Measurements from ENCODE around the gene ZBTB42. TPM values are rescaled to one million over a fixed set of nuclear protein-coding genes. Genes with fewer than 3 reads are reported as not detected.

The ZBTB42 gene
- polyA plus RNA-seq, 10 donors = 4.0 to 7.4 (median 6.2) TPM

DNA sequence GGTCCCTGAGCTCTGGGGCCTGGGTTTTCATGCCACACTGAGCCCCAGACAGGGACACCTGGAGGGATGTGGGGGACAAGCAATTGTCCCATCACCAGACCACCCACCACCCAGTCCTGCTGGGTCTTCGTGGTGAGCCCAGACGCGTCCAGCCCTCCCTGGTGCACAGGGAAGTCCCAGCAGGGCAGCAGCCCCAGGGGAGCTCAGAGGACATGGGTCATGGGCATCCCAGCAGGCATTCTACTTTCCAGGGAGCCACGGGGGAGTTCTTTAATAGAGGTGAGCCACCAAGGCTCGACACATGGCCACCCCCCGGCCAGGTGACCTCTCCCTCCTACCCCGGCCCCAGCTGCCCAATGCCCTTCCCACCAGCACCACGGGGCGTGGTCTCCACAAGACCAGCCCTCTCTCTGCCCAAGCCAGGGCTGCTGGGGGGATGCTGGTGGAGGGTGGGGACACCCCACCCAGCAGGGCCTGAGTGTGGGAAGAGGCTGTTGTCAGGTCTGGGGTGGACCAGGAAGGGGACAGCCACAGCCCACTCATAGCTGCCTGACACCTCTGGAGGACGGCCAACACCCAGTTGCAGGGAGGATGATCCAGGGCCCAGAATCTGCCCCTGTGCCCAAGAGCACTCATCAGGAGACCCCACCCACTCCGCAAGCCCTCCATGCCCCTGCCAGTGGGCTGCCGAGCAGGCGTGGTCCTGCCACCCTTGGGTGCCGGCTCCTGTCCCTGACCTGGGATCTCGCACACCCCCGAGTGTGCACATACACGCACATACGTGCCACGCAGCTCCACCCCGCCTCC lies 19.4 kb upstream of the ZBTB42 start:
- no peak for DNase-seq

DNA sequence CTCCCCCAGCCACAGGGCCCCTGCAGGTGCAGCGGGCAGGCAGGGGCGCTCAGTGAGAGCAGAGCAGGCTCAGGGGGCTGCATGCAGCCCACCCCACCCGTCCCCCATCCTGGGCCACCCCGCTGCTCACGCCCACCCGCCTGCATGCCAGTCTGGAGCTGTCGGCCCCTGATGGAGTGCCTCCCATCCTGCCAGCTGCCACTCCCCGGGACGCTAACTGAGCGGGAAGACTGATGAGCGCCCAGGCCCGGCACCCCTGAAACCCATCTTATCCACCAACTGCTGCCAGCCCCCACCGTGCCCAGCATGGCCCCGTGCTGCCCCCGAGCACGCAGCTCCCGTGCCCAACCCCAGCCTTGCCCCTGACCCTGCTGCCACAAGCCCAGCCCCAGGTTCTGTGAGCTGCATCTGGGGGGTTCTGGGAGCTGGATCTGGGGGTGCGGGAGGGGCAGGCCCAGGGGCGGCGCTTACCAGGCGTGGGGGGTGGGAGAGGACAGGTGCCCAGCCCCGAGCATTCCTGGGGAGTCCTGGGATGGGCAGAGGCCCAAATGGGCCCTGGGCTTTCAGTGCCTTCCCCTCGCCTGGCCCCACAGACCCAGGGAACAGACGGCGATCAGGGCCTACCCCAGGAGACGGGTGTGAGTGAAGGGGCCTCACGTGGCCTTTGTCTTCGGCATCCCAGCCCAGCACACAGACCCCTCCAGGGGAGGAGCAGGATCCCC lies 18.7 kb upstream of the ZBTB42 start:
- no peak for DNase-seq

DNA sequence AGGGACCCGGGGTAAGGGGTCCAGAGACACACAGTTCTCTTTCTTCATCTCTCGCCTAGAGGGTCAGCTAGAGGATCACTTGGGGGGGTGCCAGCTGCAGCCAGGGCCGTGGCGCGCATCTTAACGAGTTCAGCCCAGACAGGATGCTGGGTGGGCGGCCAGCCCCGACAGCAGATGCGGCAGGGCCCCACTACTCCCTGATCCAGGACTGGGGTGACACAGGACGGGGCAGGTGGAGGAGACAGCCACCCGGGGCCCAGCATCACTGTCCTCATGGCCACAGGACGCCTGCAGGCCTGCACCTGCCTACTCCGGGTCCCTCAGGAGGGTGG lies 18.1 kb upstream of the ZBTB42 start:
- DNase-seq = no peak

DNA sequence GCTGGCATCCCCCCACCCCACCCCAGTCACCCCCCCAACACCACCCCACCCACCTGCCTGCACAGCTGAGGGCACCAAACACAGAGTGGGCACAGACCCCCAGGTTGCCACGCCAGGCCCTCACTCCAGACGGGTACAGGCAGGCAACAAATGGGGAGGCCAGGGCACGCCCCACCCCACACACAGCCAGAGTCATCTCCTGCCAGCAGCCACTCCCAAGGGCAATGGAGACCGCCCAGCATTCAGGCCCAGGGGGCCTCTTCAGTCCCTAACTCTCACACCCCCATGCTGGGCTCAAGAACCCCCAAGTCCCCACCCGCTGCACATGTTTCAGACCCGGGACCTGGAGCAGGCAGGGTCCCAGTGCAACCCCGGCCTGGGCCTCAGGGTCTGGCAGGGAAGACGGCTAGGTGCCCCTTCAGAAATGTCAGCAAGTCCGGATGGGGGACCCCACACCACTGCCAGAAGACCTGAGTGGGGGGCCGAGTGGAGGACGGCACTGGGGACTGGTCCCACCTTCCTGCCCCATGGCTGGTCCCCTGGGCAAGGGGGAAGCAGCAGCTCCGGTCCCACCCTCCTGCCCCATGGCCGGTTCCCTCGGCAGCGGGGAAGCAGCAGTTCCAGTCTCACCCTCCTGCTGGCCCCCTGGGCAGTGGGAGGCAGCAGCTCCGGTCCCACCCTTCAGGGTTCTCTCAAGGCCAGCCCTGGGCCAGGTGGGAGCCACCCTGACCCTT lies 17.2 kb upstream of the ZBTB42 start:
- no peak for DNase-seq

DNA sequence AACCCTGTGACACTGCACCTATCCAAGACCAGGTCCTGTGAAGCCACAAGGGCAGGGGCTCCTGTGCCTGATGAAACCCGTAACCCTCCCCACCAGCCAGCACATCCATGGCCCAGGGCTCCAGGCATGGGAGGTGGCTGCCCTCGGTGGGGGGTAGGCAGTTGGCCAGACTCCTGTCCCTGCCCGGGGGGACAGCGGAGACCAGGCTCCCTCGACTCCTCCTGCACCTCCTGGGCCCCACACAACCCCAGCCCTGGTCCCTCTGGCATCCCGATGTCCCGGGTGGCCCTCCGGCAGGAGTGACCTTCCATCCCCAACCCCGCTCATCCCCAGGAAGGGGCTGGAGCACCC lies 16.7 kb upstream of the ZBTB42 start:
- no peak for DNase-seq

DNA sequence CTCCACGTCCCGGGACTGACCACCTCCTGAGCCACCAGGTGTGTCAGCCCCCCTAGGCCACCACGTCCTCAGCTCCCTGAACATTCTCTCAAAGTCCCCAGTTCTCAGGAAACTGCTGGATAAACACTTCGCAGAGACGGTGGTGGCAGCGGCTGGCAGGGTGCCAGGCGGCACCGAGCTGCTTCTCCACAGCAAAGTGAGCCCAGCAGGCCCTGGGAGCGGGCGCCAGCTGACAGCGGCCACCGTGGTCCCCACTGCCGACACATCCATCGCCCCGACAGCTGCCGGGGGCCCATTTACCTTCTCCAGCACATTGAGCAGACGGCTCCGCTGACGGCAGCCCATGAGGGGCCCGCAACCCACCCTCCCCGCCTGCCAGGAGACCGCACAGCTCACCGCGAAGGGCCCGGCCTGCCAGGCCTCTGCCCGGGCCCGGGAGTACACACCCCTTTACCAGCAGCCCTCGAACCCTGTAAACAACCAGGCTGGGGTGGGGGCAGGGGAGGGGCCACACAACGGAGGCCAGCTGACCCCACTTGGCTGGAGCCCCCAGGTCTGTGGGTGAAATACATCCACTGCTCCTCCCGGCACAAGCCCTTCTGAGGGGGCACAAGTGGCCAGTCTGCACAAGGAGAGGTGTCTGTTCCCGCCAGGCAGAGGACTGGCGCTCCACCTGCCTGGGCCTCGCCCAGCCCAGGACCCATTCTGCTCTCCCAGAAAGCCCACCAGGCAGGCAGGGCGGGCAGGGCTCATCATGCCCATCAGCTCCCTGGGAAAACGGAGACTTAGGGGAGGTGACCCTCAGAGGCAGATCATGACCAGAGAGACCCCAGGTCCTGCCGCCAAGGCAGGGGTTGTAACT lies 15.8 kb upstream of the ZBTB42 start:
- no peak for DNase-seq

DNA sequence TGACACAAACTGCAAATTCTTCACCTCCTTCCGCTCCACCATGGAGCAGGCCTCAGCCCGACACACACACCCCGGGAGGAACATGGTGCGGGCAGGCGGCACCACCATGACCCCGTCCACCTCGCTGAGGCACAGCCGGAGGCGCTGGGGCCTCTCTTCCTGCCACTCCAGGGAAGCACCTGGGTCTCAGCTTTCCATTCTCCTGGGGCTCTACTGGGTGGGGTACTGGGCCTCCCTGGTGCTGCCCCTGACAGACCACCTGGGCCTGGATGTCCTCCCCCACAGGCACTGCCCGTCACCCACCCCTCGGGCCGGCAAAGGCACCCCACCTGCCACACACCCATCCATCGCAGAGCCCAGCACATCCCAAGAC lies 15.2 kb upstream of the ZBTB42 start:
- DNase-seq = no peak

DNA sequence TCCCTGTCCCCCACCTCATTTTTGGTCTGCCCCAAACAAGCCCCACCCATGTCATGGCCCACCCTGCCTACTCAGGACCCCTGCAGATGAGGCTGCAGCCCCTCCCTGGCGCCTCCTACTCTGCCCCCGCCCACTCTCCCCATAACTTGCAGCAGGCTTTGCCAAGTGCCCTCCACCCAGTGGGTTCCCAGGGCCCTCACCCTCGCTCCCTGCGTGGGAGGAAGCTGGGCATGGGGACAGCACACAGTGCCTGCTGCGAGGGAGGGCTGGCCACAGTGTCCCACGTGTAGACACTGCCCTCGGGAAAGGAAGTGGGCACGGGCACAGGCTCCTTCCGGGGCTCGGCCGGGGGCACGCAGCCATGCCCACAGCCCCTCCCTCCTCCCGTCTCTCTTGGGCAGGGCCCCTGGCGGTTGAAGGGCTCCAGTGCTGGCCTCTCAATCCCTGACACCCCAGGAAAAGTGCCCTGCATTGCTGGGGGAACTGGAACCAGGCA lies 14.8 kb upstream of the ZBTB42 start:
- no peak for DNase-seq

DNA sequence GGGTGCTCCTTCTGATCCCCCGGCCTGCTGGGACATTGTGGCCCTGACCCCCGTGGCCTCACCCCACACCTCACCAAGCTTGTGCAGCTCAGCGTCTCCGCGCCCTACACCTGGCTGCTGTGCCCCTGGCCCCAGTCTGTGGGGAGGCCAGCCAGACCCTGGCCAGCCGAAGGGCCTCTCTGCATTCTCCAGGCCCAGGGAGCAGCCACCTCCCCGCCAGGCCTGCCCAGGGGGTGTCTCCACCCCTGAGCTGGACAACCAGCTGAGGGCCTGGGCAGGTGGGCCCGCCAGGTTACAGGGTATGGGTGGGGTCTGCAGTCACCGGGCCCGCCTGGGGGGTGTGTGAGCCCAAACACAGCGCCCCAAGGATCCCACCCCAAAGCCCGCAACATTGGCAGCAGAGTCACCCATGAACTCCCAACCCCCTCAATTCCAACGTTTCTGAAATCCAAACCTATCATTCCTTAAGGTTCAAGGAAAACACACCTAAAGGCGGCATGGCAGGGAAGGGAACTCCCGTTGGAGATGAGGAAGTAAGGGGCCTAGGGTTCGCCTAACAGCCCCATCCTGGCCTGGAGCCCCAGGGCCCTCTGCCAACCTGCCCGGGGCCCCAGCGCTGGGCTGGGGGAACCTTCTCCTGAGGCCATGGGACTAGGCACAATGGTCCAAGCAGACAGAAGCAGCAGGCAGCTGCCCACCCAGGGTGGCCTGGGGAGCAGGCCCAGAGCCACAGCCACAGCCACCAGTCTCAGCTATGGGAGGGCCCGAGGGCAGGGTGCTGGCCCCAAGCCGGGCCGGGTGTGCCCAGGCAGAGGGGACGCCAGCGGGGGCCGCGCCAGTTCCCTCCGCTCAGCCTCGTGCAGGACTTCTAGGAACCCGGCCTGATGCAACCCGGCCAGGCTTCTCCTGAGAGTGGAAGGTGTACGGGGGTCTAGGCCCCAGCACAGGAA lies 13.9 kb upstream of the ZBTB42 start:
- DNase-seq = no peak

DNA sequence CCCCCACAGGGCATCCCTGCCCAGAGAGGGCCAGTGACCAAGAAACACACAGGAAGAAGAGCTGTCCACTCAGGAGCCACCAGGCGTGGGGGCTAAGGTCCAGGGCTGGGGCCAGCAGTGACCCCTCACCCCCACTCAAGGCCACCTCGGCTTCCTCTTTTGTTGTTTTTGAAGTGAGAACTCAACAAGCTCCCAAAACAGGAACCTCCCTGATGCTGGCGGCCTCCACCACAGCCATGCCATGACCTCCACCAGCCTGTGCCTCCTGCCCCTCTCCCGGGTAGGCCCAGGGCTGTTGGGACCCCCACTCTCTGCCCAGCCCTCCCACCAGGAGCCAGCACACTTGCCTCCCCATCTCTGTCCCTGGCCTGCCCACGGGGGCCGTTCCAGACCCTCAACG lies 13.2 kb upstream of the ZBTB42 start:
- DNase-seq = no peak

DNA sequence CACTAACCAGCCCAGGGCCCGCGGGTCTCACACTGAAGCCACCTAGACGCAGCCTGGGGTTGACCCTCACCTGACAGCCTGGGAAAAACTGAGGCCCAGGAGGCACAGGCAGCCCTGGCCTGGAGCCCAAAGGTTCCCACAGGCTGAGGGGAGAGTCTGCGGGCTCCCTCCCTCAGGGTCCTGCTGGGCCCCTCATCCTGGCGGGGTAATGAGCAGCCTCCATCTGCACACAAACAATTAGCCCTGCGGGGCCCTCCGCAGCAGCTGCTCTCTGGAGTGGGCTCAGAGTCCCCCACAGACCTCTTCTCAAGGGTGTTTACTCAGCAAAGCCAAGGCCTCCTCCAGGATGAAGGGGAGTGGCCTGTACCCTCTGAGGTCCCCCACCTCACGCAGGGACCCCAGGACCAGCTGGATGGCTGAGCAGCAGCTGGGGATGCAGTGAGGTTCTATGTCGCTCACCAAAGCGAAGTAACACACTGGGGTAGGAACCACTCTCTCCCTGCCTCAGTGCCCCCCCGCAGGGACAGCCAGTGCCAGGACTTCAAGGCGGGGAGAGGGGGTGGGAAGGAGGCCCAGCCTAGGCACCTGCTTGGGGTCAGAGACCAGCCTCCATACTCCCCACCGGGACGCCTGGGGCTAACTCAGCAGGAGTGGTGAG lies 12.6 kb upstream of the ZBTB42 start:
- DNase-seq = no peak

DNA sequence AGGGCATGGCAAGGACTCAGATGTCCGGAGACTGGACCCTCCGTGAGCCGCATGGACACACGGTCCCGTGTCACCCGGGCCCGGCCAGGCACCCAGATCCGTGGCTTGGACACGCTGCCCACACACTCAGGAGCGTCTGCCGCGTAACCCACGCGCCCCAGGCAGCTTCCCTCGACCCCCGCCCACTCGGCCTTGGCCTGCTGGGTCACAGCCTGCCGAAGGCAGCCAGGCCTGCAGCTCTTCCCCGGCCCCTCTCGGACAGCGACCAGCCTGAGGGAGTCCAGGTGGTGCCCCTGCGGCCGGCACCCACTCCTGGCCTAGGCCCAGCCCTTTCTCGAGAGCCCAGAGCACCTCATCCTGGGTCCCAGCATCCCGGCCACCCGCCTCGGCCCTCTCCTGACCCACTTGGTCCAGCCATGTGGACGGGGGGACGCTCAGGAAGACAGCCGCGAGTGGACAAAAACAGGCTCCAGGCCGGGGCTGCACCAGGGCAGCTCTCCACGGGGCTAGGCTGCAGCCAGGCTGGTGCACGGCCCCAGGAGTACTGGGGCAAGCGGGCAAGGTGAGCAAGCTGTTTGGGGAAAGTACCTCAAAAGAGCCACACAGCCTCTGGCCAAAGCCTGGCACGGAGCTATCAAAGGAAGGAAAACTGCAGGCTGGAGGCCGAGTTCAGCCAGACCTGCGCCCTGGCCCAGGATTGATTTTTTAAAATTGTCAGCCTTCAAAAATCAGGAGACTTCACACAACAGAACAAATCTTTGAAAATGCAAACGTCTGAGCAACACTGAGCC lies 11.8 kb upstream of the ZBTB42 start:
- no peak for DNase-seq

DNA sequence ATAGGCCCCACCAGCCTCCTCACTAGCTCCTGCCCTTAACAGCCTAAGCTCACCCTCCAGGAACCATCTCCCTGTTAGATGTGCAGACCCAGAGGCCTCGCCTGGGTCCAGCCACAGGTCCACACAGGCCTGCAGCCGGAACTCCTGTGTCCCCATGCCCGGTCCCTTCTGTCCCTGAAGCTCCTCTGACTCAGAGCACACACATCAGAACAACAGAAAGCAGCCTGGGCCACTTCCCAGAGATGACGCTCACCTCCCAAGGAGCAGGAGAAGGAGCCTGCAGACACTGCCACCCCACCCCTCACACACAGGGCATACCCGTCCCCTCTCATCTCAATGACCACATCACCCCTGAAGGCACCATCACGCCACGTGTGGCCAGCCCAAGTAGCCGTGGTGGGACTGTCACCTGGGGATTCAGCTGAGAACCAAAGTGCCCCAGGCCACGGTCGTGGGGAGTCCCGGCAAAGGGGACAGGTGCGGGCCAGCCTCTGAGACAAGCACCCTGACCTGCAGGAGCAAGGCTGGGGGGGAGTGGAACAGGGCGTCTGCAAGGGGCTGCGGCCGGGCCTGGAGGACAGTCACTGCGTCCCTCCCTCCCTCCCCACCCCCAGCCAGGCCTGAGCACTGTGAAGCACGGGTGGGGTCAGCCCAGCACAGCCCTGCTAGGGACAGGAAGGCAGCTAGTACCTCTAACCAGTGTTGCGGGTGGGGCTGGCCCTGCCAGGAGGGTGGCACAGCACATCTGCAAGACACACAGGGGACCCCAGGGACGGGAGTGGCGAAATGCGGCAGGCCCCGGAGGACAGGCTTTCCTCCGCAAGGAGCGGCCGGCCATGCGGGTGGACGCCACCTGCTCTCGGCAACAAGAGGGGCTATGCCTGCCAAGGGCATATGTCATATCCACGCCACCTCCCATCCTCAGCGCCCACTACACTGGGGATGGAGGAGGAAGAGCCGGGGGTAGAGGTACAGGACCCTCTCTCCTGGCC lies 10.9 kb upstream of the ZBTB42 start:
- no peak for DNase-seq

DNA sequence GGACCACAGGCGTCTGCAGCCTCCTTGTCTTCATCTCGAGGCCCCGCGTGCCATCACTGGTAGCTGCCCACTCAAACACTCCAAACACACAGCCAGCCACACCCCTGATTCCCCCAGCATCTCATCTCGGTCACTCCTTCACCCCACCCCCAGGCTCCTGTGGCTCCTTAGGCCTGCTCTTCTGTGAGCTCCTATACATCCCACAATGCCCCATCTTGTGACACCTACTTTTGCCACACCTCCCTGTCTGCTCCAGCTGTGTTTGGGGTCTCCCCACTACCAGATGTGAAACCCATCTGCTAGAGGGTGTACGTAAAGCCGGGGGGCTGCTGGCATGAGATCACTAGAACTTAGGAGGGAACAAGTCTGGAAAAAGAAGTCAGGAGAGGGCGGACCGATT lies 9.5 kb upstream of the ZBTB42 start:
- no peak for DNase-seq

DNA sequence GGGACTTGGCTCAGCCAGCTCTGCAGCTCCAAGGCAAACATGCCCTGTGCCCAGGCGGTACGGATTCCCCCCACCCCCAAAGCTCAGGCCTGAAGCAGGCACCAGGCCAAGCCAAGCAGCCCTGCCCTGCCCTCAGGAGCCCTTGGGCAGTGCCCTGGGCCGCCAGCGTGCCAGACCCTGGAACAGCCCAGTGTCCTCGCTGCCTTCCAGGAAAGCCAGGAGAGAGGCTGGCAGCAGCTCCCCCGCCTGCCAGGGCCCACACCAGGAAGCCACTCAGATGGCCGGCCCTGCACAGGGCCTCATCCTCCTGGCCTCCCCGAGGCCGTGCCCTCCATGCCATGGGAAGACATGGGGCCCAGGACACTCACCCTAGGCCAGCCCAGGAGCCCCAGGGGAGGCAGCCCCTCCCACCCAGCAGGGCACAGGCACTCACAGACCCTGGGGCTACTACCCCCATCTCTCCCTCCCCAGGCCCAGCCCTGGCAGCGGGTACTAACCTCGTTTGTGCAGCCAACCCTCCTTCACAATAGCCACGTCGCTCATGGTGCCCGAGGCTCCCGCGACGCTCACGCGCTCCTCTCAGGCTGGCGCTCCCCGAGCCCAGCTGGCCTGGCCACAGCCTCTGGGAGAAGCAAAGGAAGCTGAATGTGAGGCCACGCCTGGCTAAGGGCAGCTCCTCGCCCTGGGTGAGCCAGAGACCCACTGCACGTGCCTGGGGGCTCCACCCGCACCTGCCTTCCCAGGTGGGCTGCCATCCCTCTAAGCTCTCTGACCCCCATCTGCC lies 8.6 kb upstream of the ZBTB42 start:
- no peak for DNase-seq

DNA sequence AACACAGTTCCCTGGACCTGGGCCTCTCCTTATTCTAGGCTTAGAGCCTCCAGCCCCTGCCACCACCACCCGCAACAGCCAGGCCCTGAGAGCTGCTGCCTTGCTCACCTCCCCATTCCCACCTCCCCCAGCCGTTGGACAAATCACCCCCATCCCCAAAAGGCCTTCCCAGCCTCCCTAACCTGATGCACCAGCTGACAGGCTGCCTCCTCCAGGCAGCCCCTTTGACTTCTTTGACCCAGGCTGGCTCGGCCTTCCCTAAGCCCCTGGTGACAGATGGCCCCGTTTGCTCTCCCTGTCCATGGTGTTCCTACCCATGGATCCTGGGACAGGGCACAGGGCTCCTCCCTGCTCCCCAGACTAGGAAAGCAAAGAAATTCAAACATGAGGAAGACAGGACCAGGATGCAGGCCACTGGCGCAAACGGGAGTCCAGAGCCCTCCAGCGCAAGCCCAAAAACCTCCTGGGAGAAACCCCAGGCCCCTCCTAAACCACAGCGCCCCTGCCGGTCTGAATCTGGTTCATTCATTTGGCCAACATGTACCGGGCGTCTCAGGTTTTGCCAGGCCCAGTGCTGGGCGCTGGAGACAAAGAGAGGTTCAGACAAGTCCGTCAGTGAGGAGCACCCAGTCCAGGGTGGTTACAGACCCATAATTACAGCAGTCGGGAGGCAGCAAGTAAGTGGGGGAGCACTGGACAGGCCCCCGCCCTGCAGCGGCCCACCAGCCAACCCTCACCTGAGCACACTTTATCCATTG lies 7.8 kb upstream of the ZBTB42 start:
- DNase-seq = no peak

DNA sequence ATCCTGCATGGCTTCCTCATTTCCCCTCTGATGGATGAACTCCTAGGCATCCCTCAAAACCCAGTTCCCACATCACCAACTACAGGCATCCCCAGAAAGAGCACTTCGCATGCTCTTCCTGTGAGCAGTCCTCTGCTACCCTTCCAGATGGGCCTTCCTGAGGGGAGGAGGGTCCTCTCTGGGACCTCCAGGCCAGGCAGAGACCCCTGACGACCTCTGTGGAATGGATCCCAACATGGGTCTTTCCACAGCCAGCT lies 7.3 kb upstream of the ZBTB42 start:
- DNase-seq = no peak

Data from muscle of back (tissue), 11 donors.